ENCODE results near the gene MORC4.

The MORC4 gene

GRCh38 chrX:106903856-106904528, 96.0 kb downstream of the MORC4 start:
- DNase-seq = no peak

- no peak for DNase-seq
Measured at GRCh38 chrX:106903291-106903824, 96.7 kb downstream of the MORC4 start, which contains the start of gene RIPPLY1. TSS of gene RIPPLY1 (minus strand) at chrX:106903341. CDS start at chrX:106903287, 54 bp downstream.

GRCh38 chrX:106902684-106903083, 97.3 kb downstream of the MORC4 start:
- DNase-seq = no peak

GRCh38 chrX:106901781-106902219, 98.2 kb downstream of the MORC4 start:
- no peak for DNase-seq

- DNase-seq = no peak
Measured at GRCh38 chrX:106901341-106901740, 98.7 kb downstream of the MORC4 start.

GRCh38 chrX:106899841-106900240, 100.2 kb downstream of the MORC4 start:
- DNase-seq = no peak

GRCh38 chrX:106899276-106899675, 100.7 kb downstream of the MORC4 start:
- DNase-seq = no peak

GRCh38 chrX:106898462-106898861, 101.5 kb downstream of the MORC4 start:
- DNase-seq = peak in 1 of 2 experiments; percentile 26

GRCh38 chrX:106897259-106897658, 102.8 kb downstream of the MORC4 start:
- DNase-seq = no peak

GRCh38 chrX:106894978-106895452, 105.0 kb downstream of the MORC4 start:
- DNase-seq = peak in 1 of 2 experiments; percentile 27

- DNase-seq = peak; percentile 0 to 34
Measured at GRCh38 chrX:106894392-106894909, 105.6 kb downstream of the MORC4 start.

GRCh38 chrX:106891762-106892460, 108.1 kb downstream of the MORC4 start:
- no peak for DNase-seq
